ENCODE measurements around the gene CCDC85C. TPM values are rescaled to one million over a fixed set of nuclear protein-coding genes. Genes with fewer than 3 reads are reported as not detected.

The CCDC85C gene
- total and polyA plus RNA-seq, 2 of the 4 experiments (the other 2 are of a cell fraction), result 16.0 to 19.0 TPM

DNA sequence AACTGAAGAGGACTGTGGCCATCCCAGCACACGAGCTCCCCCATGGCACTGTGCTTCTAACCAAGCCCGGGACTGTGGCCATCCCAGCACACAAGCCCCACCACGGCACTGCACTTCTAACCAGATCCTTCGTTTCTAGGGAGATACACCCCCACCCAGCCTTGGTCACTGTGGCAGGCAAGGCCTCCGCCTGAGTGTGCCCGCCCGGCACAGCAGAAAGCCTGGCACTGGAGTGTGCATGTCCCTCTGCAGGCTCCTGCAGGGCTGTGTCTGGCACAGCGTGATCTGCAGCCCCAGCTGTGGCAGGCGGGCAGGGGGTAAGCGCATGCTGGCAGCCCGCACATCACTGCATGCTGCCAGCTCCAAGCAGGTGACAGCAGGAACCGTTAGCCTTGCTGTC lies 49.8 kb downstream of the CCDC85C start:
- Histone ChIP-seq H4K5ac (ENCODE audit: low read depth, low read length) (no peak overlapping the region), H2AK5ac (ENCODE audit: low read depth, low read length) (no peak overlapping the region), H3K9ac (ENCODE audit: low read depth, low read length) (no peak overlapping the region), H3K36me3 (ENCODE audit: control insufficient read depth, insufficient read depth, low read length) (no peaks in the 10 kb centered on the region), H2BK20ac (ENCODE audit: low read depth, low read length) (no peak overlapping the region), H3K79me1 (ENCODE audit: low read depth in 1 of 2, low read length in 2 of 2) (peaks cover 39 to 87% of the 10 kb centered on the region in 2 experiments), H3K14ac (replicated peaks; ENCODE audit: low read depth, low read length) (no peak overlapping the region), H2AFZ (replicated peaks; ENCODE audit: low read length, poor library complexity) (no peak overlapping the region), H3K4ac (ENCODE audit: low read depth, low read length) (no peak overlapping the region), H3K4me2 (ENCODE audit: low read depth, low read length) (no peak overlapping the region), H3K18ac (ENCODE audit: low read depth, low read length) (no peak overlapping the region), H2AK9ac (replicated peaks; ENCODE audit: low read depth, low read length, poor library complexity) (no peak overlapping the region), H3K9me3 (ENCODE audit: control insufficient read depth, insufficient read depth, low read length) (no peaks in the 10 kb centered on the region), H4K8ac (ENCODE audit: low read depth in 2 of 2, low read length in 2 of 2) (no peak overlapping the region), H3K9me1 (ENCODE audit: insufficient read depth, low read length) (peaks cover 12% of the 10 kb centered on the region), H2BK120ac (ENCODE audit: low read depth, low read length) (no peak overlapping the region), H4K91ac (ENCODE audit: insufficient read depth, low read depth, low read length) (no peak overlapping the region), H3K27ac (ENCODE audit: insufficient read depth, low read length) (no peak overlapping the region), H3K23ac (ENCODE audit: low read depth, low read length) (no peak overlapping the region), H3K56ac (ENCODE audit: extremely low read depth, insufficient read depth, low read length) (no peak overlapping the region), H4K20me1 (ENCODE audit: insufficient read depth, low read length) (peaks cover 59% of the 10 kb centered on the region), H3K27me3 (ENCODE audit: control insufficient read depth, insufficient read depth, low read length) (no peaks in the 10 kb centered on the region), H3K4me1 (ENCODE audit: control insufficient read depth, insufficient read depth, low read length) (peaks cover 3% of the 10 kb centered on the region; the same call in 1 of the 2 replicates), H3K4me3 (ENCODE audit: insufficient read depth, low read depth, low read length) (no peak overlapping the region), H2BK5ac (ENCODE audit: low read depth, low read length, poor library complexity, severe bottlenecking) (no peak overlapping the region), H2BK15ac (ENCODE audit: low read depth, low read length) (no peak overlapping the region)
- dilution Hi-C loops (cut with HindIII; ENCODE audit: low sequenced_read_pairs, unreplicated experiment) (no loop called here), intact Hi-C loops (cut with micrococcal nuclease) (no loop called here), in situ Hi-C loops (cut with MboI; ENCODE audit: low sequenced_read_pairs) (no loop called here)
- WGBS, 2 experiments (ENCODE audit: extremely low coverage in 2 of 2, insufficient read length in 1 of 2), result 91% methylated on average over 8 of the region's 12 CpGs; no CpG with 5 or more reads in 1 of the 2 experiments
- DNase-seq, result no peak
- BruUV-seq (replicated peaks), result no TSS peak
- no peak for ATAC-seq (ENCODE audit: low read depth)
- CTCF ChIA-PET, result no interaction called here
- TF ChIP-seq RAD21 (IDR thresholded peaks at IDR 0.05; ENCODE audit: low read length), result no peak
- POLR2A ChIA-PET (ENCODE audit: unreplicated experiment), result no interaction called here
